MCF 10A (cell line): ENCODE data around the gene VPS35. TPM values are rescaled to one million over a fixed set of nuclear protein-coding genes. Genes with fewer than 3 reads are reported as not detected.

Experiments used
- BruUV-seq: library from RNA; stranded (reverse); fragments of 400-500 nt; replicated peaks from 2 replicates; lab custom pipeline; 2021; lab: Mats Ljungman, UMichigan
- CTCF ChIA-PET: fragments of 300-600 bp; sonication (Branson Sonifier 250); formaldehyde crosslinking; extraction: SDS; loops from one replicate; lab custom pipeline; 2021; ENCODE audit warnings: antibody characterized with exemption, inconsistent platforms; lab: Yijun Ruan, JAX
- POLR2A ChIA-PET: fragments of 300-600, 350-650 bp; sonication (Branson Sonifier 250); formaldehyde crosslinking; extraction: SDS; loops from one replicate; lab custom pipeline; 2020; ENCODE audit warnings: antibody characterized with exemption, inconsistent platforms; lab: Yijun Ruan, JAX
- DNase-seq: peaks from one replicate; pipeline ENCODE4 v3.0.0-alpha.2; 2018; ENCODE audit not compliant: unreplicated experiment
- H3K27ac Mint-ChIP-seq: one replicate; pipeline ENCODE4 v1.8.0; 2022; ENCODE audit warnings: mild to moderate bottlenecking, low read depth, mixed read lengths; ENCODE audit not compliant: unreplicated experiment
- H3K27me3 Mint-ChIP-seq: one replicate; pipeline ENCODE4 v1.8.0; 2022; ENCODE audit warnings: mixed read lengths; ENCODE audit not compliant: insufficient read depth, unreplicated experiment
- H3K36me3 Mint-ChIP-seq: one replicate; pipeline ENCODE4 v1.8.0; 2022; ENCODE audit warnings: mild to moderate bottlenecking, moderate library complexity, mixed read lengths; ENCODE audit not compliant: insufficient read depth, unreplicated experiment
- H3K4me1 Mint-ChIP-seq: one replicate; pipeline ENCODE4 v1.8.0; 2022; ENCODE audit warnings: mixed read lengths; ENCODE audit not compliant: insufficient read depth, unreplicated experiment
- H3K4me3 Mint-ChIP-seq: one replicate; pipeline ENCODE4 v1.8.0; 2022; ENCODE audit warnings: mild to moderate bottlenecking, moderate library complexity, mixed read lengths; ENCODE audit not compliant: unreplicated experiment
- H3K9me3 Mint-ChIP-seq: one replicate; pipeline ENCODE4 v1.8.0; 2022; ENCODE audit warnings: mixed read lengths; ENCODE audit not compliant: unreplicated experiment
- CTCF ChIP-seq: fragments of 200-600 bp; IDR thresholded peaks from one replicate; pipeline ENCODE4 v1.8.0; 2022; ENCODE audit warnings: antibody characterized with exemption, mild to moderate bottlenecking; ENCODE audit not compliant: unreplicated experiment
- intact Hi-C: fragments of 100-400 bp; cut with micrococcal nuclease; formaldehyde crosslinking; loops from 2 replicates; pipeline ENCODE4 v1.14.1; 2022
- total RNA-seq: library from RNA; stranded (reverse); gene quantifications from 2 replicates; pipeline ENCODE4 v1.2.3, GENCODE V29; 2022

The VPS35 gene
- total RNA-seq, 1 experiment from 2014 or later = 68.7 TPM

DNA sequence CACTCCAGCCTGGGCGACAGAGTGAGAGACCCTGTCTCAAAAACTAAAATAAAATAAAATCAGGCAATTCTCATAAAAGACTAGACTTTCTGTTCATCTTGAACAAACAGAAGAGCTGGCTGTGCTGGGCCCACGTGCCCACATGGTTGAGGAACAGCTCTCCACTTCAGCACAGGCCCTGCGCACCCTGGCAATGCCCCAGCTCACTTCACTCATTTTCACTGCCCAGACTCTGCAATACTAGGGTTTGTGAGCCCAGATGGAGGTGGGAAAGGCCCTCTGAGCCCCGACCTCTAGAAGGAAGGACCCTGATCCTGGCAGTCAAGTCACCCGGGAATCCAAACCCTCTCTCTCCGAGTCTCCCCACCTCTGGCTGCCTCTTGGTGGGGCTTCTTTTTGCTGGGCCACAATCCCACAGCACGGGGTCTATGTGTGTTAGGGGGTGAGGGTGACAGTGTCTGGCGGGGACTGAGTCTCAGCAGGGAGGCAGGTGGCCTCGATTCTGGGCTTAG, 44.4 kb upstream of the VPS35 start:
- intact Hi-C loops = no loop called here
- POLR2A ChIA-PET = no interaction called here
- no TSS peak for BruUV-seq
- H3K9me3 Mint-ChIP-seq = no peaks in the 10 kb centered on the region
- no peaks in the 10 kb centered on the region for H3K27me3 Mint-ChIP-seq
- no peaks in the 10 kb centered on the region for H3K4me1 Mint-ChIP-seq
- H3K4me3 Mint-ChIP-seq = no peak overlapping the region
- no peak for TF ChIP-seq CTCF
- no peaks in the 10 kb centered on the region for H3K36me3 Mint-ChIP-seq
- H3K27ac Mint-ChIP-seq = no peak overlapping the region
- CTCF ChIA-PET = interaction anchor here (0.7 kb wide), 1 partner anchor 73 kb away, joined by 3 read pairs; no protein-coding TSS in a partner anchor
- DNase-seq = no peak

DNA sequence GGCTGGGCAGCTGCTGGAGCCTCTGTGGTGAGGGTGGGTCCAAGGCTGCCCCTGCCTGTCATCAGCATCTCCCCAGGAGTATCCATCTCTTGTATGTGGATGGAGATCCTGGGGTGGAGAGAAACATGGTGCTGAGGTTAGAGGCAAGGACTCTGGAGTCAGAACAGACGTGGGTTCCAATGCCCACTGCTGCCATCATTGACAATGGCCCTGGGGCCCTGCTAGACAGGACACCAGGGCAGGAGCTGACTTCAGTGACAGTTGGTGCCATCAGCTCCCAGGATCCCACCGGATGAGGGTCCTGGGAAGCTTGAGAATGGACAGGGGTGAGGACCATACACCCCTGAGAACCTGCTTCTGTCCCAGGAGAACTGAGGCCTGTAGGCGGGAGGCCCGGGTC, 43.6 kb upstream of the VPS35 start:
- no peaks in the 10 kb centered on the region for H3K27me3 Mint-ChIP-seq
- no peaks in the 10 kb centered on the region for H3K9me3 Mint-ChIP-seq
- TF ChIP-seq CTCF = no peak
- BruUV-seq = no TSS peak
- intact Hi-C loops = no loop called here
- POLR2A ChIA-PET = no interaction called here
- DNase-seq = no peak
- no peak overlapping the region for H3K4me3 Mint-ChIP-seq
- no peaks in the 10 kb centered on the region for H3K4me1 Mint-ChIP-seq
- H3K36me3 Mint-ChIP-seq = no peaks in the 10 kb centered on the region
- no peak overlapping the region for H3K27ac Mint-ChIP-seq
- CTCF ChIA-PET = interaction anchor here (0.6 kb wide), 3 partner anchors 38 to 198 kb away, joined by 3 to 4 read pairs (median 4); no protein-coding TSS in a partner anchor

DNA sequence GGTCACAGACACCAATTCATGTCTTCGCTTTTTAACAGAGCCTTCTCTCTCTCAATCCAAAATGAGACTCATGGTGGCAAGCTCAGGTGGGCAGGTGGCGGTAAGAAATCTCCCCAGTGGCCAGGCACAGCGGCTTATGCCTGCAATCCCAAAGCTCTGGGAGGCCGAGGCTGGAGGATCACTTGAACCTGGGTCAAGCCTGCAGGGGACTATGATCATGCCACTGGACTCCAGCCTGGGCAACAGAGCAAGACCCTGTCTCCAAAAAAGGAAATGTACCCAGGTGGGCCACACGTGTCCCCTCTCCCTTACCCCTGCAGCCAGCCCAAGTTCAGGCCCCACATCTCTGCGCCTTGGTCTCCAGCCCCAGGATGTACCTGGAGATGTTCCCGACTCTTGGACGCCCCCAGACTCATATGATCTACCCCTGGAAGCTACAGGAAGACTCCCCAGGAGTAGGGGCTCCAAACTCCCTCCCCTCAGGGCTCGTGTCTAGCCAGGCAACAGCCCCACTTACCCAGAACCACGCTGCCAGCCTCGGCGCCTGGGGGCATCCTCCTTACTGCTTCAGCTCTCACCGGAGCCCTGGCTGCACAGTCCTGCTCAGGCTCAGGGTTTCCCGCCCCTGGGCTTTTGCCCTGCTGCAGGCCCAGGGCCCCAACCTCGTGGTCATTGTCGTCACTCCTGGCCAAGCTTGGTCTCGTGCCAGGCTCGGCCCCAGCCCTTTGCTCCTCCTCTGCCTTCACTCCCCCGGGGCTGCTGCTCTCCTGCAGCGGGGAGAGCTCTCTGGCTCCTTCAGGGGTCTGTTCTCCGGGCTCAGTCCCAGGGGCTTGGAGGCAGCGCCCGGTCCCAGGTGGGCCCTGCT, 42.9 kb upstream of the VPS35 start:
- Mint-ChIP-seq H3K27ac (no peak overlapping the region), H3K36me3 (no peaks in the 10 kb centered on the region), H3K9me3 (no peaks in the 10 kb centered on the region), H3K27me3 (no peaks in the 10 kb centered on the region), H3K4me3 (no peak overlapping the region), H3K4me1 (no peaks in the 10 kb centered on the region)
- BruUV-seq = no TSS peak
- intact Hi-C loops = no loop called here
- CTCF ChIA-PET = interaction anchor here (0.6 to 0.7 kb wide), 3 partner anchors 45 to 198 kb away, joined by 3 to 4 read pairs (median 3); no protein-coding TSS in a partner anchor
- POLR2A ChIA-PET = no interaction called here
- TF ChIP-seq CTCF = no peak
- no peak for DNase-seq
